Central memory CD8-positive, alpha-beta T cell (primary cell): ENCODE data around the gene TMEM266.
"Not testable (repeated sequence)": the region's sequence is repeated elsewhere in the genome, so short reads cannot be mapped to it uniquely, and the experiment has no call there.

Experiments used
- ATAC-seq: fragments of 150-1000 bp; cut with Tn5 transposase; replicated peaks from 2 replicates; pipeline ENCODE4 v1.10.0; 2022; ENCODE audit warnings: mild to moderate bottlenecking, moderate FRiP score, moderate number of reproducible peaks; ENCODE audit not compliant: poor library complexity, severe bottlenecking; ENCODE audit errors: extremely low read depth
- DNase-seq, 2 donors: peaks; one replicate each; pipeline ENCODE4 v3.0.0; 2021; ENCODE audit warnings: low spot score in 2 of 2
- H3K27ac Mint-ChIP-seq: one replicate; pipeline ENCODE4 v1.8.0; 2022; ENCODE audit warnings: low read depth, mild to moderate bottlenecking, moderate library complexity, mixed read lengths
- H3K27me3 Mint-ChIP-seq: one replicate; pipeline ENCODE4 v1.8.0; 2022; ENCODE audit warnings: mixed read lengths
- H3K36me3 Mint-ChIP-seq: one replicate; pipeline ENCODE4 v1.8.0; 2022; ENCODE audit warnings: mild to moderate bottlenecking, moderate library complexity, mixed read lengths; ENCODE audit not compliant: insufficient read depth
- H3K4me1 Mint-ChIP-seq: one replicate; pipeline ENCODE4 v1.8.0; 2022; ENCODE audit warnings: mixed read lengths
- H3K4me3 Mint-ChIP-seq: one replicate; pipeline ENCODE4 v1.8.0; 2022; ENCODE audit warnings: mild to moderate bottlenecking, moderate library complexity, mixed read lengths
- H3K9me3 Mint-ChIP-seq: one replicate; pipeline ENCODE4 v1.8.0; 2022; ENCODE audit warnings: mixed read lengths

The TMEM266 gene, protein sequence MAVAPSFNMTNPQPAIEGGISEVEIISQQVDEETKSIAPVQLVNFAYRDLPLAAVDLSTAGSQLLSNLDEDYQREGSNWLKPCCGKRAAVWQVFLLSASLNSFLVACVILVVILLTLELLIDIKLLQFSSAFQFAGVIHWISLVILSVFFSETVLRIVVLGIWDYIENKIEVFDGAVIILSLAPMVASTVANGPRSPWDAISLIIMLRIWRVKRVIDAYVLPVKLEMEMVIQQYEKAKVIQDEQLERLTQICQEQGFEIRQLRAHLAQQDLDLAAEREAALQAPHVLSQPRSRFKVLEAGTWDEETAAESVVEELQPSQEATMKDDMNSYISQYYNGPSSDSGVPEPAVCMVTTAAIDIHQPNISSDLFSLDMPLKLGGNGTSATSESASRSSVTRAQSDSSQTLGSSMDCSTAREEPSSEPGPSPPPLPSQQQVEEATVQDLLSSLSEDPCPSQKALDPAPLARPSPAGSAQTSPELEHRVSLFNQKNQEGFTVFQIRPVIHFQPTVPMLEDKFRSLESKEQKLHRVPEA

DNA sequence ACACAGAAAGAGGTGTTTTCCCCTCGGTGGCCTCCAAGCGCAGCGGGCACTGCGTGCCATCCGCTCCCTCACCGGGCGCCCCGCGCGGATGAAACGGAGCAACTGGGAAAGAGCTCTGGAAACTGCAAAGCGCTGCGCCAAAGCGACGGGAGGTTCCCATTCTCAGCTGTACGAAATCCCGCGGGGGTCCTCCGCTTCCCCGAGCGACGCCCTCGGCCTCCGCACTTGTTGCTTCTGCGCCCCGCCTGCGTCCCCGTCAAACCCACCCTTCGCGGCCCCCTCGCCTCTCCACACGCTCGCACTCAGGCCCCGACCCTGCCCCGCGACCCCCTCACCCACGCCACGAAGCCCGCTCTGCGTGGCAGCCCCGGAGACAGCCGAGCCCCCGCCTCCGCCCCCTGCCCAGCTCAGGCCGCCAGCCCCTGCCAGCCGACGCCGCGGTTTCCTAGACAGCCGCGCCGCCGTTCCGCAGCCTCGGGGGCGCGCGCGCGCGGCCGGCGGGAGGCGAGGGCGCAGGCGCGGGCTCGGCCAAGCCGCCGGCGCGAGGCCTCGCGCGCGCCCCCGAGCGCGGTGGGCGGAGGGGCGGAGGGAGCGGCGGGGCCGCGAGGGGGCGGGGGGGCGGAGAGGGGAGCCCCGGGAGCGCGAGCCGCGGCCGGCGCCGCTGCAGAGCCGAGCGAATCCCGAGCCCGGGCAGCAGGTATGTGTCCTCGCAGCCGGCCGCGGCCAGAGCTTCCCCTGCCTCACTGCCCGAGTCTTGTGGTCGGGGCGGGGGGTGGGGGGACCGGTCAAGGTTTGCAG lies at the start of gene TMEM266:
TSS of gene TMEM266 (plus strand) at position 666 of the 798 bp plus-strand sequence. CDS start 74,279 bp downstream, outside the sequence.
- Mint-ChIP-seq H3K27ac (no peak within 1 kb of the TSS), H3K27me3 (peaks cover 70% of the 10 kb centered on the region), H3K4me1 (peaks cover 19% of the 10 kb centered on the region), H3K36me3 (peaks cover 5% of the 10 kb centered on the region), H3K4me3 (peak within 1 kb of the TSS; percentile 68), H3K9me3 (no peaks in the 10 kb centered on the region)
- ATAC-seq, result peak; percentile 21
- no peak for DNase-seq

DNA sequence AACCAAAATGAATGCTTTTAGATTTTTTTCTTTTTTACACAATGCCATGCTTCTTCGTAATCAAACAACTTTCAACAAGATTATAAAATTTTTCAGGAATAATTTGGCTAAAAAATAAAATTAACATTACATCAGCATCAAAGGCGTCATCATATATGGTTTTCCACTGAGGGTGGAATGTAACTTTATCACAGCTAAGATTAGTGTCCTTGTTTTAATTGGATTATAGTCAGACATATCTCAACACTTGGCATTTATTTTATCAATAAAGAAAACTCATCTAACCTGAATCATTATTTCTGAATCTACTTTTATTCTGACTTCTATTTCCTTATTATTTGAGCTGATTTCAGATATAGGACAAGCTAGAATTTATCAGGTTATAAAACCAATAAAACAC lies 49.2 kb upstream of the TMEM266 start:
- Mint-ChIP-seq H3K9me3 (peaks cover 5% of the 10 kb centered on the region), H3K4me1 (peaks cover 6% of the 10 kb centered on the region), H3K27me3 (peaks cover 58% of the 10 kb centered on the region), H3K27ac (no peak overlapping the region), H3K4me3 (no peak overlapping the region), H3K36me3 (no peaks in the 10 kb centered on the region)
- DNase-seq, result no peak
- no peak for ATAC-seq

- ATAC-seq (no peak), DNase-seq (no peak)
- Mint-ChIP-seq H3K27me3 (peaks cover 71% of the 10 kb centered on the region), H3K36me3 (no peaks in the 10 kb centered on the region), H3K4me3 (no peak within 1 kb of the TSS), H3K27ac (no peak within 1 kb of the TSS), H3K4me1 (peaks cover 6% of the 10 kb centered on the region), H3K9me3 (peaks cover 14% of the 10 kb centered on the region)
Measured at GRCh38 chr15:76011627-76012551, 47.9 kb upstream of the TMEM266 start, which contains the start of gene NRG4. Gene NRG4 (minus strand): TSS chr15:76012424. CDS start chr15:76011230, 1,194 bp downstream.

- Mint-ChIP-seq H3K27me3 (peaks cover 76% of the 10 kb centered on the region), H3K9me3 (peaks cover 22% of the 10 kb centered on the region)
- H3K27ac Mint-ChIP-seq, H3K36me3 Mint-ChIP-seq, DNase-seq, H3K4me1 Mint-ChIP-seq, H3K4me3 Mint-ChIP-seq, ATAC-seq: not testable (repeated sequence)
Measured at GRCh38 chr15:76013470-76013869, 46.3 kb upstream of the TMEM266 start.

- H3K27ac Mint-ChIP-seq, result no peak overlapping the region
- DNase-seq (no peak), ATAC-seq (no peak)
- peaks cover 14% of the 10 kb centered on the region for H3K9me3 Mint-ChIP-seq
- no peaks in the 10 kb centered on the region for H3K36me3 Mint-ChIP-seq
- H3K4me1 Mint-ChIP-seq, result no peaks in the 10 kb centered on the region
- H3K4me3 Mint-ChIP-seq, result no peak overlapping the region
- peaks cover 83% of the 10 kb centered on the region for H3K27me3 Mint-ChIP-seq
Measured at GRCh38 chr15:76024021-76024768, 35.6 kb upstream of the TMEM266 start.

DNA sequence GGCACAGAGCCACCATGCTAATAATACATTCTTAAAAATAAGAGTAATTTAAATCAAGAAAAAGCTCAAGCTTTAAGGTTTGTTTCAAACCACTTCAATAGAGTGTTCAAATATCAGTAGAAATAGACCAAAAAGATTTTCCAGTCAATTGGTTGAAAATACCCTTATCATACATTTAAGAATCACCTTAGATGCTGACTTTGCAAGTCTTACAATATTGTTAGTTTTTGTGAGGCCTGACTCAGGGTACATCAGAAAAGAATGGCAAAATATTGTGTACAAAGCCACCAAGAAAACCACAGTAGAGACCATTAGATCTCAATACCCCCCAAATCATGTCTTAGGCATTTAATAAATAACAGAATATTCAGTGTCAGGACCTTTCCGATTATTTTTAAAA lies 27.7 kb upstream of the TMEM266 start:
- Mint-ChIP-seq H3K27me3 (peaks cover 51% of the 10 kb centered on the region), H3K27ac (no peak overlapping the region), H3K4me3 (no peak overlapping the region), H3K9me3 (no peaks in the 10 kb centered on the region), H3K36me3 (no peaks in the 10 kb centered on the region), H3K4me1 (no peaks in the 10 kb centered on the region)
- DNase-seq, result no peak
- no peak for ATAC-seq

DNA sequence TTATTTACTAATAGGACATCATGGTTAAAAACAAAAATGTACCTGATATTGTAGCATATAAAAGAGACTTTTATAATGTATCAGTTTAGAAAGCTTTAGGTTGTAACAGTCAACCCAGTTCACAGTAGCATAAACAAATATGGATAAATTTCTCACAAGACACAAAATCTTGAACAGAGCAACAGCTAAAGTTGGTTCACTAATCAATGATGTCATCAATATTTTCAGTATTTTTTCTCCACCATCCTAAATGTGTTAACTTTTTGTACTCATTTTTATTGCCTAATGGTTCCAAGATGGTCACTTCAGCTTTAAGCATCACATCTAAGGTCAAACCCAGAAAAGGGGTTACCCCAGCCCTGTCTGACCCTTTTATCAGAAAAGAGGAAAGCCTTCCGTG lies 26.3 kb upstream of the TMEM266 start:
- no peak for ATAC-seq
- no peak for DNase-seq
- Mint-ChIP-seq H3K36me3 (peaks cover 2% of the 10 kb centered on the region), H3K27ac (no peak overlapping the region), H3K9me3 (no peaks in the 10 kb centered on the region), H3K4me3 (no peak overlapping the region), H3K4me1 (no peaks in the 10 kb centered on the region), H3K27me3 (peaks cover 49% of the 10 kb centered on the region)

DNA sequence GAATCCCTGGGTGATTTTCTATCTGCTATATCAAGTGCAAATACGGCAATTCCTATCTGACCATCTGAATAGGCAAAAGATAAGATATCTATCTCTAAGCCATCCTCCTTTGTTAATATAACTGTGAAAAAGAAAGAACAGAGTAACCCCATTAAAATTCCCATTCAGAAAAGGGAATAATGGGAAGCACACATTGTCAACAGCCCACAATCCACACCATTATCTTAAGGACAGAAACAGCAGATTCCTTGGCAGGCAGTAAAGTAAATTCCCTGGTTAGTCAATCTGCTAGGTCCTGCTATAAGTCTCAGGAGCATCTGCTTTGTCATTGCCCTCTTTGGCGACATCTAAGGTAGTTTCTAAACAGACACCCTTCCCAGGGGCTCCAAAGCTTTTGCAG lies 25.7 kb upstream of the TMEM266 start:
- DNase-seq (no peak), ATAC-seq (no peak)
- Mint-ChIP-seq H3K27ac (no peak overlapping the region), H3K4me3 (no peak overlapping the region), H3K27me3 (peaks cover 49% of the 10 kb centered on the region), H3K4me1 (no peaks in the 10 kb centered on the region), H3K9me3 (no peaks in the 10 kb centered on the region), H3K36me3 (peaks cover 2% of the 10 kb centered on the region)

GRCh38 chr15:76035593-76035992 lies 24.2 kb upstream of the TMEM266 start:
- DNase-seq (no peak), ATAC-seq (no peak)
- peaks cover 49% of the 10 kb centered on the region for H3K27me3 Mint-ChIP-seq
- H3K4me1 Mint-ChIP-seq, result no peaks in the 10 kb centered on the region
- peaks cover 6% of the 10 kb centered on the region for H3K9me3 Mint-ChIP-seq
- peaks cover 2% of the 10 kb centered on the region for H3K36me3 Mint-ChIP-seq
- H3K27ac Mint-ChIP-seq, result no peak overlapping the region
- H3K4me3 Mint-ChIP-seq, result no peak overlapping the region

GRCh38 chr15:76038512-76038911 lies 21.3 kb upstream of the TMEM266 start:
- Mint-ChIP-seq H3K9me3 (peaks cover 6% of the 10 kb centered on the region), H3K27ac (no peak overlapping the region), H3K4me3 (no peak overlapping the region), H3K36me3 (peaks cover 4% of the 10 kb centered on the region), H3K4me1 (no peaks in the 10 kb centered on the region), H3K27me3 (peaks cover 78% of the 10 kb centered on the region)
- DNase-seq (no peak), ATAC-seq (no peak)

DNA sequence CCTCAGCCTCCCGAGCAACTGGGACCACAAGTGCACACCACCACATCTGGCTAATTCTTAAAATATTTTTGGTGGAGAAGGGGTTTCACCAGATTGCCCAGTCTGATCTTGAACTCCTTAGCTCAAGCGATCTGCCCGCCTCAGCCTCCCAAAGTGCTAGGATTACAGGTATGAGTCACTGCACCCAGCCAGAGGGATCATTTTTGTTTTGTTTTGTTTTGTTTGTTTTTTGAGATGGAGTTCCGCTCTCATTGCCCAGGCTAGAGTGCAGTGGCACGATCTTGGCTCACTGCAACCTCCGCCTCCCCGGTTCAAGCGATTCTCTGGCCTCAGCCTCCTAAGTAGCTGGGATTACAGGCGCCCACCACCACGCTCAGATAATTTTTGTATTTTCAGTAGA lies 5.6 kb upstream of the TMEM266 start:
- not testable (repeated sequence) for H3K4me3 Mint-ChIP-seq

More for the DNA sequence above, 5.6 kb upstream of the TMEM266 start:
- not testable (repeated sequence) for H3K9me3 Mint-ChIP-seq, DNase-seq, ATAC-seq, H3K36me3 Mint-ChIP-seq, H3K27ac Mint-ChIP-seq
- Mint-ChIP-seq H3K27me3 (peaks cover 37% of the 10 kb centered on the region), H3K4me1 (peaks cover 19% of the 10 kb centered on the region)
